GM12878 (cell line): ENCODE measurements around the gene PAXX. TPM values are rescaled to one million over a fixed set of nuclear protein-coding genes. Genes with fewer than 3 reads are reported as not detected.

ENCODE experiments used
- ATAC-seq: fragments of 200-7000 bp; cut with Tn5 transposase; 3 replicates; pipeline ENCODE4 v1.9.1; 2020; ENCODE audit warnings: mild to moderate bottlenecking, moderate library complexity
- BruUV-seq: library from RNA; stranded (reverse); fragments of 400-500 nt; replicated peaks from 2 replicates; lab custom pipeline; 2021; lab: Mats Ljungman, UMichigan
- CTCF ChIA-PET: fragments of 300-600 bp; sonication (Branson Sonifier 250); formaldehyde crosslinking; extraction: SDS; loops from one replicate; lab custom pipeline; 2021; ENCODE audit warnings: inconsistent platforms; lab: Yijun Ruan, JAX
- POLR2A ChIA-PET: fragments of 350-600 bp; formaldehyde crosslinking; extraction: SDS; loops from one replicate; lab custom pipeline; 2021; ENCODE audit warnings: inconsistent platforms; lab: Charles Lee
- RAD21 ChIA-PET: fragments of 300-600 bp; sonication (Branson Sonifier 250); formaldehyde crosslinking; loops from one replicate; lab custom pipeline; 2023; ENCODE audit warnings: antibody characterized with exemption; ENCODE audit not compliant: unreplicated experiment; lab: Charles Lee
- SMC1A ChIA-PET: fragments of 300-600 bp; sonication (Branson Sonifier 250); formaldehyde crosslinking; loops from one replicate; lab custom pipeline; 2023; ENCODE audit not compliant: unreplicated experiment, uncharacterized antibody; lab: Charles Lee
- DNase-seq: peaks from one replicate; pipeline ENCODE4 v3.0.0-alpha.2; 2011; ENCODE audit warnings: low read depth, low spot score
- FAIRE-seq: peaks from 3 replicates; lab custom pipeline; 2011; peaks lifted over from hg19 to GRCh38; lab: Jason Lieb, UNC
- H2AFZ ChIP-seq: 2 replicates; pipeline ENCODE4 v1.6.0; 2011; ENCODE audit warnings: low read depth, low read length, control low read depth; ENCODE audit not compliant: control insufficient read depth
- H3K27ac ChIP-seq: 2 replicates; pipeline ENCODE4 v1.5.1; 2011; ENCODE audit warnings: control low read depth; ENCODE audit not compliant: control insufficient read depth, insufficient read depth
- H3K27me3 ChIP-seq, 2 experiments: replicated peaks in 1 of 2; 2 replicates each; pipeline versions ENCODE4 v1.6.0 to v1.6.1; 2011; ENCODE audit warnings: low read length in 1 of 2; ENCODE audit not compliant: control insufficient read depth in 2 of 2, insufficient read depth in 2 of 2
- H3K36me3 ChIP-seq, 2 experiments: 2 replicates each; pipeline ENCODE4 v1.5.1; 2011; ENCODE audit warnings: low read length in 1 of 2; ENCODE audit not compliant: control insufficient read depth in 2 of 2, insufficient read depth in 2 of 2
- H3K4me1 ChIP-seq: 2 replicates; pipeline ENCODE4 v1.6.1; 2011; ENCODE audit warnings: mild to moderate bottlenecking, low read length, moderate library complexity, mixed read lengths; ENCODE audit not compliant: control insufficient read depth, insufficient read depth
- H3K4me2 ChIP-seq: 2 replicates; pipeline ENCODE4 v1.6.0; 2011; ENCODE audit warnings: control low read depth; ENCODE audit not compliant: control insufficient read depth, insufficient read depth
- H3K4me3 ChIP-seq: fragments of 200-600 bp; sonication (generic); 2 replicates; pipeline ENCODE4 v1.5.1; 2016
- H3K79me2 ChIP-seq: 2 replicates; pipeline ENCODE4 v1.6.0; 2011; ENCODE audit warnings: low read length; ENCODE audit not compliant: control insufficient read depth, insufficient read depth
- H3K9ac ChIP-seq: 2 replicates; pipeline ENCODE4 v1.8.0; 2011; ENCODE audit warnings: low read length, control low read depth, mixed read lengths; ENCODE audit not compliant: control insufficient read depth, insufficient read depth
- H3K9me3 ChIP-seq: replicated peaks from 3 replicates; pipeline ENCODE4 v1.5.1; 2011; ENCODE audit warnings: mild to moderate bottlenecking, low read length; ENCODE audit not compliant: control insufficient read depth, insufficient read depth
- H4K20me1 ChIP-seq: 2 replicates; pipeline ENCODE4 v1.6.0; 2011; ENCODE audit not compliant: control insufficient read depth, insufficient read depth
- ATF7 ChIP-seq: fragments of 450-650 bp; IDR thresholded peaks from 2 replicates; pipeline ENCODE4 v1.6.1; 2016; ENCODE audit warnings: low read depth, mild to moderate bottlenecking
- BCLAF1 ChIP-seq: fragments of 450-650 bp; IDR thresholded peaks from 2 replicates; pipeline ENCODE4 v1.6.1; 2017; ENCODE audit warnings: antibody characterized with exemption, mild to moderate bottlenecking, moderate library complexity
- BHLHE40 ChIP-seq, 2 experiments: fragments of 450-650 bp in 1 of 2; IDR thresholded peaks; 2 replicates each; pipeline ENCODE4 v1.6.1; 2011 to 2017; ENCODE audit warnings: low read depth in 2 of 2, borderline replicate concordance in 1 of 2, improper control_type of control experiment in 1 of 2, low read length in 1 of 2, mild to moderate bottlenecking in 1 of 2
- ELK1 ChIP-seq: IDR thresholded peaks from 2 replicates; pipeline ENCODE4 v1.6.1; 2012; ENCODE audit warnings: low read depth, low read length, improper control_type of control experiment
- HDAC2 ChIP-seq: fragments of 200-600 bp; sonication (generic); IDR thresholded peaks from 2 replicates; pipeline ENCODE4 v1.6.1; 2017
- MTA2 ChIP-seq: fragments of 450-650 bp; IDR thresholded peaks from 2 replicates; pipeline ENCODE4 v1.6.1; 2016; ENCODE audit warnings: low read depth, mild to moderate bottlenecking, moderate library complexity
- NFYA ChIP-seq: IDR thresholded peaks from 2 replicates; pipeline ENCODE4 v1.6.1; 2011; ENCODE audit warnings: low read depth, mild to moderate bottlenecking, low read length, improper control_type of control experiment, borderline replicate concordance
- POU2F2 ChIP-seq: IDR thresholded peaks from 3 replicates; pipeline ENCODE4 v1.6.1; 2011; ENCODE audit warnings: low read depth, mild to moderate bottlenecking, low read length, borderline replicate concordance
- RBBP5 ChIP-seq: fragments of 200-600 bp; sonication (generic); conservative IDR thresholded peaks from 2 replicates; pipeline ENCODE4 v1.6.1; 2016
- SPI1 ChIP-seq: IDR thresholded peaks from 2 replicates; pipeline ENCODE4 v1.6.1; 2011; ENCODE audit warnings: low read depth, mild to moderate bottlenecking, low read length, moderate library complexity, borderline replicate concordance; ENCODE audit not compliant: insufficient read depth
- whole genome bisulfite sequencing: methylation state at CpG from one replicate; pipeline ENCODE4 v1.1.6; 2016; ENCODE audit warnings: low lambda C conversion rate; ENCODE audit not compliant: insufficient replicate concordance, insufficient coverage; ENCODE audit errors: missing lambda C conversion rate; 5-methylcytosine and 5-hydroxymethylcytosine counted together
- in situ Hi-C: fragments of 300-500 bp; cut with MboI; formaldehyde crosslinking; loops from 9 replicates; pipeline ENCODE4 v1.14.3; 2018; ENCODE audit warnings: mixed read lengths
- intact Hi-C: fragments of 100-400 bp; cut with micrococcal nuclease; formaldehyde crosslinking; loops from one replicate; pipeline ENCODE4 v1.14.2; 2022; ENCODE audit not compliant: unreplicated experiment
- polyA plus RNA-seq, 11 experiments: library from polyadenylated mRNA; depleted of rRNA in 4 of 11; unstranded in 6 of 11; stranded (reverse) in 5 of 11; fragments of >200 nt; fragmentation: Nextera tagmentation in 4 of 11; fragmentation: Illumina TruSeq in 1 of 11; extraction: Ambion mirVana in 4 of 11; extraction: Trizol in 1 of 11; gene quantifications; 1 replicate in 1 of 11; 2 replicates in 10 of 11; pipeline versions ENCODE4 v1.2.1 to v1.2.3, GENCODE V29; 2011 to 2016; ENCODE audit warnings: inconsistent platforms in 2 of 11, missing spikeins in 2 of 11, low read depth in 1 of 11
- total RNA-seq, 4 experiments: library from RNA; depleted of rRNA in 3 of 4; stranded (reverse); fragments of >200 nt in 3 of 4; fragmentation: Illumina TruSeq in 1 of 4; extraction: Trizol in 1 of 4; gene quantifications; 2 replicates each; pipeline versions ENCODE4 v1.2.1 to v1.2.3, GENCODE V29; 2013 to 2021
- TF ChIP-seq, protein P1 (sequence below): fragments of 450-650 bp; IDR thresholded peaks from 2 replicates; pipeline ENCODE4 v1.6.1; 2017; ENCODE audit warnings: mild to moderate bottlenecking, moderate library complexity
- TF ChIP-seq, protein P2 (sequence below): fragments of 450-650 bp; IDR thresholded peaks from 2 replicates; pipeline ENCODE4 v1.6.1; 2014; ENCODE audit warnings: mild to moderate bottlenecking

Gene PAXX
- total and polyA plus RNA-seq, 10 of the 15 experiments (the other 5 are each of a cell fraction or from before 2014, with no cell fraction given) = 0.18 to 60.6 (median 29.5) TPM

DNA sequence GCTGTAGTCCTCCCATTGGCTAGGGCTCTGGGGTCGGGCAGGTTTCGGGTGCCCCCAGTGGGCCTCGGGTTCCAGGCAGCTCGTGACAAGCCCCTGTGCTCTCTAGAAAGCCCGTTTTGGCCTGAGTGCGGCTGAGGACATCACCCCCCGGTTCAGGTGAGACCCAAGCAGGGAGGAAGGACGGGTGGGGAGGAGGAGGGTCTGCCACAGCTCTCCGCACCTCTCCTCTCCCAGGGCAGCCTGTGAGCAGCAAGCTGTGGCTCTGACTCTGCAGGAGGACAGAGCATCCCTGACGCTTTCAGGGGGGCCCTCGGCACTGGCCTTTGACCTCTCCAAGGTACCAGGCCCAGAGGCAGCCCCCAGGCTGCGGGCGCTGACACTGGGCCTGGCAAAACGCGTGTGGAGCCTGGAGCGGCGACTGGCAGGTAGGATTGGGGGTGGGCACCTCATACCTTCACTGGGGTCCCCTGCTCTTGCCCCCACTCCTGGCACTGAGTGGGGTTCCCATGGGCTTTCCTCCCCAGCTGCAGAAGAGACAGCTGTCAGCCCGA, 672 bp downstream of the PAXX start (continued):
- TF ChIP-seq BCLAF1 (no peak), MTA2 (no peak), ELK1 (no peak)

DNA sequence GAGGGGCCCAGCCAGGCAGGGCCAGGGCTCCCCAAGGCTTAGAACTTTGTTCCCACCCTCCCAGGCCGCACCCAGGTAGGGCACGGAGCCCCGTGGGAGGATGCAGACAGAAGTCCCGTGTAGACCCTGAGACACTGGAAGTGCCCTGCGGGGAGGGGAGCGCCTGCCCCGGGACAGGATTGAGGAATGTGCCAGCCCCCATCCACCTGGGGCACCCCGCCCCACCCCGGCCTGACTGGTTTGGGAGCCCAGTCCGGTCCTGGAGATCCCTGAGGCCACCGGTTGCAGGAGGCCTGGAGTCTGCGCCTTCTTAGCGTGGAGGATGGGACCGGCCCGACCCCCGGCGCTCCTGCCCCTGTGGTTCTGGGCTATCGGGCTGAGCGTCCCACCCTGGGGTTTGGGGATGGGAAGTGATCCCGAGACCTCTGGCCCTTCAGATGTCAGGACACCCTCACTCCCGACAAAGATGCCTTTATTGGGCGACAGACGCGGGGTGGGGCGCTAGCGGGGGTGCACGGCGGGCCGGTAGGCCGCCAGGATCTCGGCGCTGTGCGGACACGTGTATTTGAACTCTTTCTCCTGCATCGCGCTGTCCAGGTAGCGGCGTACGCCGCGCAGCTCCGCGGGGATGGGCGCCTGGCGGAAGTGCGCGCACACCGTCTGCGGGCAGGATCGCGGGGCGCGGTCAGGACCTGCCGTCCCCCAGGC, 2.1 kb downstream of the PAXX start:
- in situ Hi-C loops = no loop called here
- intact Hi-C loops = no loop called here
- H3K27me3 ChIP-seq = peaks cover 2 to 6% of the 10 kb centered on the region in 2 experiments; a peak in 3 of 4 replicates
- DNase-seq (no peak), ATAC-seq (no peak), FAIRE-seq (no peak)
- H2AFZ ChIP-seq = no peak overlapping the region
- no peaks in the 10 kb centered on the region; the same call in 2 of the 3 replicates for H3K9me3 ChIP-seq
- peaks cover 33% of the 10 kb centered on the region for H3K4me1 ChIP-seq
- CTCF ChIA-PET = interaction anchor here (0.7 to 1.0 kb wide), 2 partner anchors 41 to 152 kb away, joined by 3 read pairs; partner anchors contain the start of gene AJM1
- H3K36me3 ChIP-seq = no peaks in the 10 kb centered on the region
- no peaks in the 10 kb centered on the region for H4K20me1 ChIP-seq
- H3K79me2 ChIP-seq = no peaks in the 10 kb centered on the region; the same call in 1 of the 2 replicates
- SMC1A ChIA-PET = no interaction called here
- H3K27ac ChIP-seq = no peak overlapping the region
- RAD21 ChIA-PET = no interaction called here
- BruUV-seq = no TSS peak
- WGBS = 97% methylated on average over 47 of the region's 54 CpGs
- H3K4me3 ChIP-seq = no peak overlapping the region
- no peak overlapping the region for H3K4me2 ChIP-seq
- POLR2A ChIA-PET = no interaction called here
- no peak overlapping the region for H3K9ac ChIP-seq
- TF ChIP-seq ATF7 (no peak), RBBP5 (no peak), HDAC2 (no peak), BHLHE40 (IDR thresholded peaks at IDR 0.05; ENCODE audit: borderline replicate concordance in 1 of 2, low read depth in 2 of 2, low read length in 1 of 2) (no peak), SPI1 (no peak), POU2F2 (no peak), NFYA (no peak)
- TF ChIP-seq, protein P1, sequence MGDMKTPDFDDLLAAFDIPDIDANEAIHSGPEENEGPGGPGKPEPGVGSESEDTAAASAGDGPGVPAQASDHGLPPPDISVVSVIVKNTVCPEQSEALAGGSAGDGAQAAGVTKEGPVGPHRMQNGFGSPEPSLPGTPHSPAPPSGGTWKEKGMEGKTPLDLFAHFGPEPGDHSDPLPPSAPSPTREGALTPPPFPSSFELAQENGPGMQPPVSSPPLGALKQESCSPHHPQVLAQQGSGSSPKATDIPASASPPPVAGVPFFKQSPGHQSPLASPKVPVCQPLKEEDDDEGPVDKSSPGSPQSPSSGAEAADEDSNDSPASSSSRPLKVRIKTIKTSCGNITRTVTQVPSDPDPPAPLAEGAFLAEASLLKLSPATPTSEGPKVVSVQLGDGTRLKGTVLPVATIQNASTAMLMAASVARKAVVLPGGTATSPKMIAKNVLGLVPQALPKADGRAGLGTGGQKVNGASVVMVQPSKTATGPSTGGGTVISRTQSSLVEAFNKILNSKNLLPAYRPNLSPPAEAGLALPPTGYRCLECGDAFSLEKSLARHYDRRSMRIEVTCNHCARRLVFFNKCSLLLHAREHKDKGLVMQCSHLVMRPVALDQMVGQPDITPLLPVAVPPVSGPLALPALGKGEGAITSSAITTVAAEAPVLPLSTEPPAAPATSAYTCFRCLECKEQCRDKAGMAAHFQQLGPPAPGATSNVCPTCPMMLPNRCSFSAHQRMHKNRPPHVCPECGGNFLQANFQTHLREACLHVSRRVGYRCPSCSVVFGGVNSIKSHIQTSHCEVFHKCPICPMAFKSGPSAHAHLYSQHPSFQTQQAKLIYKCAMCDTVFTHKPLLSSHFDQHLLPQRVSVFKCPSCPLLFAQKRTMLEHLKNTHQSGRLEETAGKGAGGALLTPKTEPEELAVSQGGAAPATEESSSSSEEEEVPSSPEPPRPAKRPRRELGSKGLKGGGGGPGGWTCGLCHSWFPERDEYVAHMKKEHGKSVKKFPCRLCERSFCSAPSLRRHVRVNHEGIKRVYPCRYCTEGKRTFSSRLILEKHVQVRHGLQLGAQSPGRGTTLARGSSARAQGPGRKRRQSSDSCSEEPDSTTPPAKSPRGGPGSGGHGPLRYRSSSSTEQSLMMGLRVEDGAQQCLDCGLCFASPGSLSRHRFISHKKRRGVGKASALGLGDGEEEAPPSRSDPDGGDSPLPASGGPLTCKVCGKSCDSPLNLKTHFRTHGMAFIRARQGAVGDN = no peak
- TF ChIP-seq, protein P2, sequence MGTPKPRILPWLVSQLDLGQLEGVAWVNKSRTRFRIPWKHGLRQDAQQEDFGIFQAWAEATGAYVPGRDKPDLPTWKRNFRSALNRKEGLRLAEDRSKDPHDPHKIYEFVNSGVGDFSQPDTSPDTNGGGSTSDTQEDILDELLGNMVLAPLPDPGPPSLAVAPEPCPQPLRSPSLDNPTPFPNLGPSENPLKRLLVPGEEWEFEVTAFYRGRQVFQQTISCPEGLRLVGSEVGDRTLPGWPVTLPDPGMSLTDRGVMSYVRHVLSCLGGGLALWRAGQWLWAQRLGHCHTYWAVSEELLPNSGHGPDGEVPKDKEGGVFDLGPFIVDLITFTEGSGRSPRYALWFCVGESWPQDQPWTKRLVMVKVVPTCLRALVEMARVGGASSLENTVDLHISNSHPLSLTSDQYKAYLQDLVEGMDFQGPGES = no peak
